ENCODE measurements around the gene RASAL2.

Gene RASAL2

DNA sequence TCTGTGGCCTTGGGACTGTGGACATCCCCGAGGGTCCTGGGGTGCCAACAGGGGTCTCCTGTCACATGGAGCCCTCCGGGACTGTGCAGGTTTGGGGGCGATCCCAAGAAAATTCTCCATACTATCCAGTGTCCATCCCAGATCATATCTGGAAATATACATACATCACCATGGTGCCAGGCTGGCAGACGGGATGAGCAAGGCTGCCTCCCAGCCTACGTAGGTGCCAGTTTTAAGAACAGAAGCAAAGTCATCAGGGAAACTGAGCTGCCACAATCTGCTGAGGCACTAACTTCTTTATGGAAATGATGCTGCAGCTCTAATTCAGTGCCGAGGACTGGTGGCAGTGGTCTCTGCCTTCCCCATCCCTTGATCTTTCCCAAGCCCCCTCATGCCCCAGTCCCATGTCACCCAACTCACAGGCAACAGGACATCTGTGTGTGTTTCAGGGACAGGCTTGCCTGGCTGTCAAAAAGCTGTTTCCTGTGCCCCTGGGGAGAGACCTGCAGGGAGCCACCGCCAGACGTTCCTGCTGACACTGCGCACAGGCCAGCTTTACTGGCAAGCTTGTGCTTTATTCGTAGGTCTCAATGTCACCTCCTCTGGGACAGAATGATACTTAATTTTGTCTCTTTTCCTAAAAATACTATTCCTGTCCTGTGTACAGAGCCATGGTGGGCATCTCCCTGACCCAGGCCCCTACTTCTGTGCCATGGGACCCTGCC lies 434.5 kb downstream of the RASAL2 start:
- DNase-seq (ENCODE audit: low read depth, low spot score): no peak
- CTCF ChIA-PET: interaction anchor here (0.6 to 23.6 kb wide), 9 partner anchors 8 to 475 kb away, joined by 3 to 593 read pairs (median 5); no protein-coding TSS in a partner anchor
- H3K4me3 ChIP-seq (ENCODE audit: low read depth, low read length): no peak overlapping the region
- TF ChIP-seq, protein P1, sequence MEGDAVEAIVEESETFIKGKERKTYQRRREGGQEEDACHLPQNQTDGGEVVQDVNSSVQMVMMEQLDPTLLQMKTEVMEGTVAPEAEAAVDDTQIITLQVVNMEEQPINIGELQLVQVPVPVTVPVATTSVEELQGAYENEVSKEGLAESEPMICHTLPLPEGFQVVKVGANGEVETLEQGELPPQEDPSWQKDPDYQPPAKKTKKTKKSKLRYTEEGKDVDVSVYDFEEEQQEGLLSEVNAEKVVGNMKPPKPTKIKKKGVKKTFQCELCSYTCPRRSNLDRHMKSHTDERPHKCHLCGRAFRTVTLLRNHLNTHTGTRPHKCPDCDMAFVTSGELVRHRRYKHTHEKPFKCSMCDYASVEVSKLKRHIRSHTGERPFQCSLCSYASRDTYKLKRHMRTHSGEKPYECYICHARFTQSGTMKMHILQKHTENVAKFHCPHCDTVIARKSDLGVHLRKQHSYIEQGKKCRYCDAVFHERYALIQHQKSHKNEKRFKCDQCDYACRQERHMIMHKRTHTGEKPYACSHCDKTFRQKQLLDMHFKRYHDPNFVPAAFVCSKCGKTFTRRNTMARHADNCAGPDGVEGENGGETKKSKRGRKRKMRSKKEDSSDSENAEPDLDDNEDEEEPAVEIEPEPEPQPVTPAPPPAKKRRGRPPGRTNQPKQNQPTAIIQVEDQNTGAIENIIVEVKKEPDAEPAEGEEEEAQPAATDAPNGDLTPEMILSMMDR (IDR thresholded peaks at IDR 0.05; ENCODE audit: insufficient read depth, low read length, missing control alignments): no peak
- POLR2A ChIA-PET: no interaction called here

DNA sequence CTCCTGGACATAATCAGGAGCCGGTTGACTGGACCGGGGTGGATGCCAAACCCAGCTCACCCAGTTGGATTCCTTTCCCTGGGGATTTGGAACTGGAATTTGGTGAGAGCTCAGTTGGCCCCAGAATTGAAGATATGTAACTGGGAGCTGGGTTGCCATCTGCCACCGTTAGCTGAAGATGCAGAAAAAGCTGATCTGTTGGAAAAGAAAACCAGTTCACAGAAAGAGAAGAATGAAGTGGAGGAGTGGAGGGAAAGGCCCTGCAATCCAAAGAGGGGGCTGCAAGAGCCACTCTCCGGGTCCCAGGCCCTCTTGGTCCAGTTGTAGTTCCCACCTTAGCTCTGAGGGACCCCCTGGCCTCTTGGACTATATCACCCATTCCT lies 435.0 kb downstream of the RASAL2 start:
- no peak for DNase-seq (ENCODE audit: low read depth, low spot score)
- TF ChIP-seq, protein P1 (IDR thresholded peaks at IDR 0.05; ENCODE audit: insufficient read depth, low read length, missing control alignments): no peak
- no peak overlapping the region for H3K4me3 ChIP-seq (ENCODE audit: low read depth, low read length)
- ChIA-PET POLR2A (no interaction called here), CTCF (interaction anchor here (0.6 to 23.6 kb wide), 9 partner anchors 7 to 475 kb away, joined by 3 to 593 read pairs (median 5); no protein-coding TSS in a partner anchor)

DNA sequence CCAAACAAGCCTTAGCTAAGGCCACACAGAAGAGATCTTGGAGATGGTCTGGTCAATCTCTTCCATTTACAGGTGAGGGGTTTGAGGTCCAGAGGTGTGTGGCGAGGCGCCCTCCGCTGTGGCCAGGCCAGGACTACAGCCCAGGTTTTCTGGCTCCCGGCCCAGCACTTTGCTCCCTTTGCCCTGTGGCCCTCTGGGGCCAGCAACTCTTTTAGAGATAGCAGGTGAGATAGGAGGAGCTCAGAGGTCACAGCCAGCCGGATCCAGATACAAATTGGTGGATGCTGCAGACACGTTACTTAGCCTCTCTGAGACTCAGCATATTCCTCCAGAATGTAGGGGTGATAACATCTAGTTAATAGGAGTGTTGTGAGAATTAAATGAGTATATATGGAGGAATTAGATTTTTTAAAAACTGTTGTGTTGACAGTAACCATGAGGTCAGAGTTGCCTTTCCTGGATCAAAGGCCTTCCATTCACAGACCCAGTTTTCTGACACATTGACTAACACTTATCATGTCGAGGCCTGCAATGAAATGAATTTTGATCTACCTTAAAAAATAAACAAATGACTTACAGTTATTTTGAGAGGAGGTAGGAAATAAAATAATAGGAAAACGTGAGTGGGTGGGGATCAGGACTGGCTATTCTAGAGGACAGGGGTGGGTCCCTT lies 435.6 kb downstream of the RASAL2 start:
- TF ChIP-seq, protein P1 (IDR thresholded peaks at IDR 0.05; ENCODE audit: insufficient read depth, low read length, missing control alignments): no peak
- H3K4me3 ChIP-seq (ENCODE audit: low read depth, low read length): no peak overlapping the region
- POLR2A ChIA-PET: no interaction called here
- CTCF ChIA-PET: interaction anchor here (0.6 to 23.6 kb wide), 12 partner anchors 9 to 563 kb away, joined by 3 to 593 read pairs (median 4); partner anchors contain the start of gene TEX35
- DNase-seq (ENCODE audit: low read depth, low spot score): no peak

DNA sequence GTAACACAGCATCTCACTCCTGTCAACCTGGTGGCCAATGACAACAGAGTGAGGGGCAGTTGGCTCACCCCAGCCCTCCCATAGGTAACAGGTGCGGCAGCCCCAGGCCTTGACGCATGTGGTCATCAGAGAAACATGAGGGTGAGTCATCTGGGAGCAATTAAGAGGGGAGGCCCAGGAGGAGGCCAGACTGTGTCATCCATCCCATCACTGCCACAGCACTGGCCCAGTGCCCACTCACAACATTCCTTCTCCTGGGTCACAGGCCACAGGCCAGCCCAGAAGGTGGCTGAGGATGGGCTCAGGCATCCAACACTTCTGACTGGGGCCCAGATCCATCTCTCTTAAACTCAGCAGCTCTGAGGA lies 436.1 kb downstream of the RASAL2 start:
- ChIA-PET CTCF (interaction anchor here (0.9 to 23.6 kb wide), 14 partner anchors 8 to 698 kb away, joined by 3 to 593 read pairs (median 4); partner anchors contain the start of gene TEX35), POLR2A (no interaction called here)
- TF ChIP-seq, protein P1 (IDR thresholded peaks at IDR 0.05; ENCODE audit: insufficient read depth, low read length, missing control alignments): no peak
- DNase-seq (ENCODE audit: low read depth, low spot score): no peak
- no peak overlapping the region for H3K4me3 ChIP-seq (ENCODE audit: low read depth, low read length)

DNA sequence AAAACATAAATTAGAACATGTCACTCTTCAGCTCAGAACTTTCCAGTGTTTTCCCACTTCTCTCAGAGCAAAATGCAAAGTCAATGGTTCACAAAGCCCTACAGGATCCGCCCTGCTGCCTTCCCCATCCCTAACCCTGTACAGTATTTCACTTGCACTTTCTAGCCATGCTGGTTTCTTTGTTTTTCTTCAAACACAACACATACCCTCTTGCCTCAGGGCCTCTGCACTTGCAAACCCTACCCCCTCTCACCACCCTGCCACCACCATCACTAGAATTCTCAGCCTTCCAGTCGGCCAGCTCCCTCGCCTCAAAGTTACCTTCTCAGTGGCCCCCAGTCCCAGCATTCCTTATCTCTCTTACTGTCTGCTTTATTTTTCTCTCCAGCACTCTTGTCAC lies 436.6 kb downstream of the RASAL2 start:
- no peak for DNase-seq (ENCODE audit: low read depth, low spot score)
- no peak overlapping the region for H3K4me3 ChIP-seq (ENCODE audit: low read depth, low read length)
- TF ChIP-seq, protein P1 (IDR thresholded peaks at IDR 0.05; ENCODE audit: insufficient read depth, low read length, missing control alignments): no peak
- ChIA-PET CTCF (interaction anchor here (0.9 to 23.6 kb wide), 22 partner anchors 10 to 697 kb away, joined by 3 to 593 read pairs (median 4); partner anchors contain the start of gene TEX35), POLR2A (no interaction called here)

DNA sequence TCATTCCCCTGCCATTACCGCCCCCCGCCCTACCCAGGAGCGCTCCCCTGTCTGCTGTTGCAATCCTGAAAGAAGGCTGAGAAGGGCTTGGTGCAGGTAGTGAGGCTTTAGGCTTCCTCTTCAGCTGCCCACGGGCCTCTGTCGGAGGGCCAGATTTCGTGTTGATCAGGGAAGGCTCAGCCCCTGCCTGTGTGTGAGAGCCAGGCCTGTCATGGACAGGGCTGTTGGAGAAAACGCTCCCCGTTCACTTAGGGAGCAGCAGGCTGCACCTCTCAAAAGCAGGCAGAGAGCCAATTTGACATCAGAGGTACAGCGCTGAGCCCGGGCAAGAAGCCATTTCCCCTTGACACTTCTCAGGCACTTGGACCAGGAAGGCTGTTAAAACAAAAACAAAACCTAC lies 438.0 kb downstream of the RASAL2 start:
- ChIA-PET POLR2A (no interaction called here), CTCF (interaction anchor here (0.6 to 23.6 kb wide), 28 partner anchors 9 to 836 kb away, joined by 3 to 593 read pairs (median 4); no protein-coding TSS in a partner anchor)
- DNase-seq (ENCODE audit: low read depth, low spot score): no peak
- no peak overlapping the region for H3K4me3 ChIP-seq (ENCODE audit: low read depth, low read length)
- TF ChIP-seq, protein P1 (IDR thresholded peaks at IDR 0.05; ENCODE audit: insufficient read depth, low read length, missing control alignments): no peak
